Endothelial cell of umbilical vein (primary cell): Measurements from ENCODE around the gene XXYLT1. TPM values are rescaled to one million over a fixed set of nuclear protein-coding genes. Genes with fewer than 3 reads are reported as not detected.

Experiments
- BruUV-seq: library from RNA; stranded (reverse); fragments of 400-500 nt; replicated peaks from 2 replicates; lab custom pipeline; 2021; lab: Mats Ljungman, UMichigan
- CTCF ChIA-PET: fragments of 300-600, 350-600 bp; sonication (Branson Sonifier 250); formaldehyde crosslinking; loops from one replicate; lab custom pipeline; 2021; ENCODE audit warnings: antibody characterized with exemption, inconsistent platforms; lab: Charles Lee
- POLR2A ChIA-PET: fragments of 300-600, 350-600 bp; sonication (Branson Sonifier 250); formaldehyde crosslinking; loops from one replicate; lab custom pipeline; 2021; ENCODE audit warnings: antibody characterized with exemption, inconsistent platforms; lab: Charles Lee
- DNase-seq: peaks from one replicate; pipeline ENCODE4 v3.0.0-alpha.2; 2011; ENCODE audit warnings: low read depth, low spot score
- FAIRE-seq: peaks from 2 replicates; lab custom pipeline; 2011; peaks lifted over from hg19 to GRCh38; lab: Jason Lieb, UNC
- H2AFZ ChIP-seq: 2 replicates; pipeline ENCODE4 v1.6.0; 2012; ENCODE audit warnings: low read depth, low read length, control low read depth, inconsistent platforms
- H3K27ac ChIP-seq: 2 replicates; pipeline ENCODE4 v1.5.1; 2011; ENCODE audit warnings: low read depth, mild to moderate bottlenecking, control low read depth, low read length, moderate library complexity; ENCODE audit not compliant: insufficient read depth
- H3K27me3 ChIP-seq, 2 experiments: 2 replicates each; pipeline versions ENCODE4 v1.6.0 to v1.6.1; 2011; ENCODE audit warnings: low read length in 2 of 2, mixed read lengths in 1 of 2; ENCODE audit not compliant: control insufficient read depth in 2 of 2, insufficient read depth in 2 of 2
- H3K36me3 ChIP-seq, 2 experiments: 2 replicates in 1 of 2; 3 replicates in 1 of 2; pipeline ENCODE4 v1.5.1; 2011; ENCODE audit warnings: low read length in 2 of 2, mild to moderate bottlenecking in 1 of 2, moderate library complexity in 1 of 2; ENCODE audit not compliant: control insufficient read depth in 2 of 2, insufficient read depth in 2 of 2; ENCODE audit errors: extremely low read depth in 1 of 2
- H3K4me1 ChIP-seq: 3 replicates; pipeline ENCODE4 v1.5.1; 2011; ENCODE audit warnings: mild to moderate bottlenecking, low read length; ENCODE audit not compliant: control insufficient read depth, insufficient read depth; ENCODE audit errors: extremely low read depth
- H3K4me2 ChIP-seq: 2 replicates; pipeline ENCODE4 v1.6.1; 2011; ENCODE audit warnings: low read length, control low read depth, mixed read lengths; ENCODE audit not compliant: insufficient read depth
- H3K4me3 ChIP-seq, 3 experiments: fragments of 200-600 bp in 1 of 3; sonication (generic), shearing (Covaris generic) in 1 of 3; replicated peaks in 1 of 3; 2 replicates each; pipeline ENCODE4 v1.5.1; 2011 to 2016; ENCODE audit warnings: control low read depth in 3 of 3, low read length in 3 of 3, mild to moderate bottlenecking in 2 of 3, inconsistent platforms in 1 of 3, low read depth in 1 of 3, moderate library complexity in 1 of 3; ENCODE audit not compliant: insufficient read depth in 1 of 3
- H3K79me2 ChIP-seq: 2 replicates; pipeline ENCODE4 v1.6.0; 2012; ENCODE audit warnings: low read length, inconsistent platforms; ENCODE audit not compliant: control insufficient read depth, insufficient read depth
- H3K9ac ChIP-seq: replicated peaks from 2 replicates; pipeline ENCODE3; 2011; ENCODE audit warnings: low read length, control low read depth; ENCODE audit not compliant: insufficient read depth; ENCODE audit errors: extremely low read depth
- H3K9me1 ChIP-seq: replicated peaks from 3 replicates; pipeline ENCODE4 v1.6.0; 2011; ENCODE audit warnings: mild to moderate bottlenecking, low read length; ENCODE audit not compliant: control insufficient read depth, insufficient read depth; ENCODE audit errors: extremely low read depth
- H3K9me3 ChIP-seq: replicated peaks from 2 replicates; pipeline ENCODE4 v1.5.1; 2012; ENCODE audit warnings: low read length, inconsistent platforms; ENCODE audit not compliant: control insufficient read depth, insufficient read depth
- H4K20me1 ChIP-seq: replicated peaks from 2 replicates; pipeline ENCODE3; 2011; ENCODE audit warnings: mild to moderate bottlenecking, low read length; ENCODE audit not compliant: control insufficient read depth, insufficient read depth; ENCODE audit errors: extremely low read depth
- CTCF ChIP-seq, 2 donors: IDR thresholded peaks; 1 replicate in 1 of 2; 2 replicates in 1 of 2; pipeline ENCODE4 v1.5.1; 2011; ENCODE audit warnings: low read length in 2 of 2, mild to moderate bottlenecking in 2 of 2, moderate library complexity in 2 of 2, control low read depth in 1 of 2, inconsistent platforms in 1 of 2, low read depth in 1 of 2; ENCODE audit not compliant: insufficient read depth in 1 of 2; ENCODE audit errors: extremely low read depth in 1 of 2
- EZH2 ChIP-seq: IDR thresholded peaks from 2 replicates; pipeline ENCODE4 v1.6.1; 2012; ENCODE audit warnings: borderline replicate concordance, low read depth, mild to moderate bottlenecking, moderate library complexity, low read length, inconsistent platforms; ENCODE audit not compliant: severe bottlenecking
- FOS ChIP-seq: IDR thresholded peaks from 2 replicates; pipeline ENCODE4 v1.6.1; 2011; ENCODE audit warnings: mild to moderate bottlenecking, low read length, moderate library complexity, borderline replicate concordance; ENCODE audit not compliant: insufficient read depth
- GATA2 ChIP-seq: IDR thresholded peaks from 2 replicates; pipeline ENCODE4 v1.7.0; 2011; ENCODE audit warnings: low read depth, mild to moderate bottlenecking, moderate library complexity, mixed read lengths, low read length; ENCODE audit not compliant: insufficient read length, insufficient read depth
- JUN ChIP-seq: IDR thresholded peaks from 2 replicates; pipeline ENCODE4 v1.6.1; 2011; ENCODE audit warnings: borderline replicate concordance, low read depth; ENCODE audit not compliant: insufficient read length, insufficient read depth
- MAX ChIP-seq: IDR thresholded peaks from 2 replicates; pipeline ENCODE4 v1.6.1; 2011; ENCODE audit not compliant: insufficient read depth, insufficient read length
- MYC ChIP-seq: IDR thresholded peaks from one replicate; pipeline ENCODE4 v1.6.1; 2011; ENCODE audit warnings: mild to moderate bottlenecking, low read depth, low read length
- POLR2A ChIP-seq: IDR thresholded peaks from 2 replicates; pipeline ENCODE4 v1.6.1; 2012; ENCODE audit warnings: low read depth, mild to moderate bottlenecking, control low read depth, low read length
- POLR2AphosphoS5 ChIP-seq: IDR thresholded peaks from 2 replicates; pipeline ENCODE4 v1.6.1; 2012; ENCODE audit warnings: low read depth, mild to moderate bottlenecking, control low read depth, low read length, moderate library complexity; ENCODE audit not compliant: insufficient read depth
- dilution Hi-C: fragments of 300-500 bp; cut with MboI; formaldehyde crosslinking; loops from one replicate; pipeline ENCODE4 v1.15.0; 2019; ENCODE audit warnings: low sequenced_read_pairs; ENCODE audit not compliant: extremely low pct_ligation_motif_present
- intact Hi-C: fragments of 100-400 bp; cut with micrococcal nuclease; formaldehyde crosslinking; loops from one replicate; pipeline ENCODE4 v1.10.0; 2022
- polyA plus RNA-seq, 4 experiments: library from polyadenylated mRNA; depleted of rRNA in 3 of 4; stranded (reverse) in 3 of 4; unstranded in 1 of 4; fragments of >200 nt; gene quantifications; 2 replicates each; pipeline versions ENCODE4 v1.2.1 to v1.2.3, GENCODE V29; 2011 to 2012; ENCODE audit warnings: missing spikeins in 1 of 4
- total RNA-seq: library from RNA; stranded (reverse); gene quantifications from 2 replicates; pipeline ENCODE4 v1.2.3, GENCODE V29; 2021

Gene XXYLT1
- total and polyA plus RNA-seq, 2 donors (not counting 3 experiments of a cell fraction or from before 2014, with no cell fraction given), result 54.4 to 78.1 TPM

GRCh38 chr3:195047536-195047935 is 223.4 kb downstream of the XXYLT1 start:
- H3K9me3 ChIP-seq, result no peaks in the 10 kb centered on the region
- H2AFZ ChIP-seq, result no peak overlapping the region
- no TSS peak for BruUV-seq
- dilution Hi-C loops, result no loop called here
- no peaks in the 10 kb centered on the region for H3K79me2 ChIP-seq
- H3K4me3 ChIP-seq, result no peak overlapping the region
- no peak for TF ChIP-seq GATA2
- TF ChIP-seq EZH2, result no peak
- no peak for TF ChIP-seq POLR2A
- no peak for TF ChIP-seq MAX
- no peak for TF ChIP-seq FOS
- TF ChIP-seq POLR2AphosphoS5, result no peak
- TF ChIP-seq MYC, result no peak
- no peak for TF ChIP-seq JUN
- no peak for TF ChIP-seq CTCF (IDR thresholded peaks at IDR 0.05; ENCODE audit: extremely low read depth in 1 of 2, insufficient read depth in 1 of 2, low read depth in 1 of 2, low read length in 2 of 2)
- no peaks in the 10 kb centered on the region for H3K4me1 ChIP-seq
- H4K20me1 ChIP-seq, result no peaks in the 10 kb centered on the region
- no peaks in the 10 kb centered on the region for H3K9me1 ChIP-seq
- no peak for DNase-seq
- no peak overlapping the region for H3K27ac ChIP-seq
- H3K4me2 ChIP-seq, result no peak overlapping the region
- no peak for FAIRE-seq
- no peaks in the 10 kb centered on the region for H3K27me3 ChIP-seq
- intact Hi-C loops, result no loop called here
- H3K9ac ChIP-seq, result no peak overlapping the region
- ChIA-PET CTCF (interaction anchor here (1.0 to 1.4 kb wide), 4 partner anchors 11 to 376 kb away, joined by 3 to 5 read pairs (median 4); partner anchors contain the start of gene LSG1), POLR2A (no interaction called here)
- no peaks in the 10 kb centered on the region for H3K36me3 ChIP-seq
